Heart right ventricle (tissue), 16 donors: ENCODE measurements around the gene CST4. TPM values are rescaled to one million over a fixed set of nuclear protein-coding genes. Genes with fewer than 3 reads are reported as not detected.
A peak's percentile ranks its signal among the peaks of the same experiment; 100 is the strongest.

Experiments used
- ATAC-seq, 8 donors: fragments of 200-7000 bp; cut with Tn5 transposase; one replicate each; pipeline ENCODE4 v1.9.1; 2020; ENCODE audit warnings: mild to moderate bottlenecking in 8 of 8, moderate library complexity in 8 of 8, moderate number of reproducible peaks in 1 of 8
- DNase-seq, 2 donors: peaks; one replicate each; pipeline ENCODE4 v3.0.0-alpha.2; 2020
- H3K27ac ChIP-seq, 10 donors: fragments of 200-600 bp; sonication (generic) in 2 of 10; one replicate each; pipeline versions ENCODE4 v1.5.0 to v1.8.0; 2020 to 2022; ENCODE audit warnings: mild to moderate bottlenecking in 3 of 10
- H3K27me3 ChIP-seq, 7 donors: fragments of 200-600 bp; one replicate each; pipeline ENCODE4 v1.8.0; 2021 to 2022; ENCODE audit warnings: mild to moderate bottlenecking in 2 of 7
- H3K36me3 ChIP-seq, 9 donors: fragments of 200-600 bp; sonication (generic) in 1 of 9; one replicate each; pipeline versions ENCODE4 v1.5.0 to v1.8.0; 2020 to 2022; ENCODE audit warnings: mild to moderate bottlenecking in 2 of 9
- H3K4me1 ChIP-seq, 9 donors: fragments of 200-600 bp; sonication (generic) in 1 of 9; one replicate each; pipeline versions ENCODE4 v1.5.0 to v1.8.0; 2020 to 2022; ENCODE audit warnings: mild to moderate bottlenecking in 4 of 9
- H3K4me3 ChIP-seq, 10 donors: fragments of 200-600 bp; sonication (generic) in 2 of 10; one replicate each; pipeline versions ENCODE4 v1.5.0 to v1.8.0; 2020 to 2022; ENCODE audit warnings: mild to moderate bottlenecking in 7 of 10, moderate library complexity in 2 of 10
- H3K9me3 ChIP-seq, 11 donors: fragments of 200-600 bp in 10 of 11; sonication (generic) in 2 of 11; one replicate each; pipeline versions ENCODE4 v1.5.0 to v1.8.0; 2013 to 2022; ENCODE audit warnings: mild to moderate bottlenecking in 2 of 11, control low read depth in 1 of 11, moderate library complexity in 1 of 11
- CTCF ChIP-seq, 9 donors: fragments of 200-600 bp; sonication (generic) in 2 of 9; IDR thresholded peaks; one replicate each; pipeline versions ENCODE4 v1.5.0 to v1.8.0; 2021 to 2022; ENCODE audit warnings: antibody characterized with exemption in 9 of 9, mild to moderate bottlenecking in 5 of 9, moderate library complexity in 1 of 9
- WGBS, 2 donors: extraction: QIAGEN DNeasy Blood & Tissue Kit; methylation state at CpG; one replicate each; pipeline ENCODE4 v1.1.7; 2013; ENCODE audit warnings: inconsistent platforms in 1 of 2; 5-methylcytosine and 5-hydroxymethylcytosine counted together
- intact Hi-C, 10 donors: fragments of 100-400 bp; cut with DNase I; formaldehyde crosslinking; loops; one replicate each; pipeline versions ENCODE4 v1.11.1 to v1.14.2; 2022
- polyA plus RNA-seq, 2 donors: library from polyadenylated mRNA; stranded (reverse); fragments of 200-250 nt; gene quantifications; one replicate each; pipeline ENCODE4 v1.2.3, GENCODE V29; 2013
- total RNA-seq, 10 donors: library from RNA; stranded (reverse); fragmentation: NEBNext Ultra II Directional in 3 of 10; extraction: Animal tissue kit (Norgen Biotek cat#: 25700) in 3 of 10; gene quantifications; one replicate each; pipeline versions ENCODE4 v1.2.1 to v1.2.4, GENCODE V29; 2021 to 2023
- donor health status: Arrhythmogenic right ventricular cardiomyopathy.
- donor health status: ischemic (EF 13 %, LVEDD 7.1; RV severe dilation, severe dysfunction).
- donor health status: healthy with polysubstance abuse.
- donor health status: DM: no; HTN: yes; CAD: no.
- donor health status: DM: no; HTN: no; CAD: no.
- donor health status: ischemic (EF 25% LVEDD 6.9; RV normal size, moderate dysfunction).
- donor health status: ischemic (EF 25% LVEDD 5.7; RV mildly dilated, moderate dysfunction).
- donor health status: healthy.
- donor health status: DM: yes; HTN: yes; CAD: no.
- donor health status: Ischemic cardiomyopathy.
- donor health status: ischemic (EF 35%, LVEDD 5.7; RV mildly dilated, moderate dysfunction).
- donor health status: nonischemic (EF 11% LVEDD 7.7; RV severe dilation, severe dysfunction).
- donor health status: DM: yes; HTN: yes; CAD: no.
- donor health status: PGD.
- donor health status: ischemic (EF 29% LVEDD 5.4; RV normal size, mild dysfunction).
- donor health status: nonischemic (EF 23%, LVEDD 6.1; RV moderate dilation, normal function).

The CST4 gene
- total and polyA plus RNA-seq, 12 donors, result not detected

GRCh38 chr20:23654717-23655116, 34.1 kb downstream of the CST4 start:
- Histone ChIP-seq H3K4me1 (peaks cover 4 to 42% (median 31%) of the 10 kb centered on the region in 9 donors), H3K36me3 (no peaks in the 10 kb centered on the region), H3K4me3 (no peak overlapping the region), H3K9me3 (no peaks in the 10 kb centered on the region), H3K27me3 (peaks cover 0 to 3% (median 0%) of the 10 kb centered on the region in 7 donors), H3K27ac (peak overlapping the region in 8 of 10 donors; percentile 19 to 84 (median 70))
- intact Hi-C loops, result no loop called here
- 58 to 63% methylated on average over 4 of the region's 4 CpGs for WGBS, 2 donors
- no peak for TF ChIP-seq CTCF (IDR thresholded peaks at IDR 0.05)
- ATAC-seq (no peak), DNase-seq (no peak)

- Histone ChIP-seq H3K9me3 (no peaks in the 10 kb centered on the region), H3K4me3 (no peak overlapping the region), H3K27ac (peak overlapping the region in 7 of 10 donors; percentile 6 to 84 (median 67)), H3K27me3 (peaks cover 0 to 3% (median 0%) of the 10 kb centered on the region in 7 donors), H3K36me3 (no peaks in the 10 kb centered on the region), H3K4me1 (peaks cover 4 to 42% (median 31%) of the 10 kb centered on the region in 9 donors)
- DNase-seq (no peak), ATAC-seq (peak in 1 of 8 donors; percentile 28)
- TF ChIP-seq CTCF (IDR thresholded peaks at IDR 0.05), result no peak
- intact Hi-C loops, result no loop called here
- 70 to 72% methylated on average over 2 of the region's 2 CpGs for WGBS, 2 donors
Observed at GRCh38 chr20:23654000-23654399, 34.8 kb downstream of the CST4 start.

- Histone ChIP-seq H3K36me3 (no peaks in the 10 kb centered on the region), H3K27me3 (peaks cover 0 to 3% (median 0%) of the 10 kb centered on the region in 7 donors), H3K27ac (peak overlapping the region in 7 of 10 donors; percentile 6 to 84 (median 39)), H3K4me3 (no peak overlapping the region), H3K9me3 (no peaks in the 10 kb centered on the region), H3K4me1 (peaks cover 4 to 42% (median 31%) of the 10 kb centered on the region in 9 donors)
- TF ChIP-seq CTCF (IDR thresholded peaks at IDR 0.05), result no peak
- WGBS, 2 donors, result 86 to 94% methylated on average over 3 of the region's 3 CpGs
- ATAC-seq, result no peak
- intact Hi-C loops, result no loop called here
- no peak for DNase-seq
Observed at GRCh38 chr20:23653400-23653938, 35.4 kb downstream of the CST4 start.

- H3K27ac ChIP-seq, result peak overlapping the region in 1 of 10 donors; percentile 18
- TF ChIP-seq CTCF (IDR thresholded peaks at IDR 0.05), result no peak
- H3K9me3 ChIP-seq, result no peaks in the 10 kb centered on the region
- H3K27me3 ChIP-seq, result peaks cover 0 to 3% (median 0%) of the 10 kb centered on the region in 7 donors
- intact Hi-C loops, result no loop called here
- H3K4me3 ChIP-seq, result no peak overlapping the region
- 85 to 89% methylated on average over 2 of the region's 2 CpGs for WGBS, 2 donors
- no peak for ATAC-seq
- H3K4me1 ChIP-seq, result peaks cover 4 to 42% (median 31%) of the 10 kb centered on the region in 9 donors
- H3K36me3 ChIP-seq, result no peaks in the 10 kb centered on the region
- DNase-seq, result no peak
Observed at GRCh38 chr20:23652926-23653325, 35.9 kb downstream of the CST4 start.
